CD4-positive, alpha-beta T cell treated with Interferon gamma for 1 hour (primary cell): ENCODE results near the gene PGP.
A peak's percentile ranks its signal among the peaks of the same experiment; 100 is the strongest.

ENCODE experiments used
- DNase-seq: peaks from one replicate; pipeline ENCODE4 v3.0.0-alpha.2; 2020

Gene PGP

GRCh38 chr16:2237102-2237482, 22.5 kb upstream of the PGP start:
- no peak for DNase-seq

GRCh38 chr16:2236337-2237101, 21.9 kb upstream of the PGP start, which contains the start of gene DNASE1L2:
TSS of gene DNASE1L2 (plus strand) at chr16:2236444. CDS start at chr16:2236817, 373 bp downstream.
- DNase-seq: no peak

- DNase-seq: no peak
These were observed 21.2 kb upstream of the PGP start for GRCh38 chr16:2235695-2236336.

- DNase-seq: no peak
These were observed 20.6 kb upstream of the PGP start for GRCh38 chr16:2235234-2235651.

- no peak for DNase-seq
These were observed 20.2 kb upstream of the PGP start for GRCh38 chr16:2234813-2235170.

- no peak for DNase-seq
These were observed 19.5 kb upstream of the PGP start for GRCh38 chr16:2233872-2234812.

GRCh38 chr16:2233046-2233775, 18.6 kb upstream of the PGP start:
- no peak for DNase-seq

GRCh38 chr16:2232094-2232990, 17.7 kb upstream of the PGP start:
- DNase-seq: no peak

GRCh38 chr16:2231016-2231931, 16.6 kb upstream of the PGP start:
- no peak for DNase-seq

- no peak for DNase-seq
These were observed 15.7 kb upstream of the PGP start for GRCh38 chr16:2230376-2230775.

GRCh38 chr16:2229632-2230250, 15.1 kb upstream of the PGP start:
- DNase-seq: no peak

GRCh38 chr16:2229091-2229490, 14.5 kb upstream of the PGP start:
- no peak for DNase-seq

GRCh38 chr16:2228161-2228824, 13.7 kb upstream of the PGP start:
- DNase-seq: no peak

GRCh38 chr16:2226918-2227317, 12.3 kb upstream of the PGP start:
- DNase-seq: no peak

- DNase-seq: no peak
These were observed 11.7 kb upstream of the PGP start for GRCh38 chr16:2226245-2226793.

- no peak for DNase-seq
These were observed 9.4 kb upstream of the PGP start for GRCh38 chr16:2223942-2224486.

GRCh38 chr16:2223221-2223941, 8.7 kb upstream of the PGP start, which contains the start of gene E4F1:
TSS of gene E4F1 (plus strand) at chr16:2223591. CDS start at chr16:2223614, 23 bp downstream.
- DNase-seq: peak; percentile 100

GRCh38 chr16:2216330-2216729, 1.7 kb upstream of the PGP start:
- no peak for DNase-seq
